Measurements from ENCODE around the gene KIF6. TPM values are rescaled to one million over a fixed set of nuclear protein-coding genes. Genes with fewer than 3 reads are reported as not detected.

Gene KIF6
- total and polyA plus RNA-seq, 2 donors (not counting 1 experiment from before 2014, with no cell fraction given) = not detected

GRCh38 chr6:39567091-39567490 is 158.1 kb downstream of the KIF6 start:
- POLR2A ChIA-PET = no interaction called here
- Histone ChIP-seq H3K27ac (ENCODE audit: low read length in 2 of 2) (no peak overlapping the region), H3K36me3 (replicated peaks in 1 of 2; ENCODE audit: control extremely low read depth in 1 of 2, control insufficient read depth in 1 of 2, extremely low read depth in 1 of 2, insufficient read depth in 2 of 2, low read length in 1 of 2) (no peaks in the 10 kb centered on the region), H4K20me1 (ENCODE audit: control insufficient read depth, insufficient read depth, low read length, poor library complexity, severe bottlenecking) (no peaks in the 10 kb centered on the region), H3K4me1 (ENCODE audit: control insufficient read depth in 2 of 2, insufficient read depth in 2 of 2, low read length in 2 of 2) (no peaks in the 10 kb centered on the region), H3K9ac (ENCODE audit: low read length) (no peak overlapping the region), H3K79me2 (ENCODE audit: control insufficient read depth, insufficient read depth, low read length) (no peaks in the 10 kb centered on the region), H3K4me3 (ENCODE audit: control extremely low read depth in 1 of 5, extremely low read depth in 1 of 5, insufficient read depth in 1 of 5, low read depth in 2 of 5, low read length in 4 of 5) (no peak overlapping the region), H3K9me3 (ENCODE audit: control extremely low read depth in 1 of 3, control insufficient read depth in 2 of 3, insufficient read depth in 1 of 3, low read length in 2 of 3) (no peaks in the 10 kb centered on the region), H2AFZ (ENCODE audit: insufficient read depth, low read depth, low read length, poor library complexity, severe bottlenecking) (no peak overlapping the region), H3K4me2 (replicated peaks; ENCODE audit: low read depth, low read length, poor library complexity, severe bottlenecking) (no peak overlapping the region), H3K27me3 (replicated peaks in 1 of 4; ENCODE audit: control extremely low read depth in 1 of 4, control insufficient read depth in 3 of 4, insufficient read depth in 4 of 4, low read length in 3 of 4) (no peaks in the 10 kb centered on the region)
- DNase-seq (no peak), ATAC-seq (ENCODE audit: low read depth) (no peak)
- Mint-ChIP-seq H3K4me1 (no peaks in the 10 kb centered on the region), H3K27ac (no peak overlapping the region), H3K9me3 (ENCODE audit: insufficient read depth) (peaks cover 2% of the 10 kb centered on the region), H3K4me3 (no peak overlapping the region), H3K27me3 (peaks cover 11% of the 10 kb centered on the region)
- CTCF ChIA-PET = no interaction called here
- TF ChIP-seq, protein P1, sequence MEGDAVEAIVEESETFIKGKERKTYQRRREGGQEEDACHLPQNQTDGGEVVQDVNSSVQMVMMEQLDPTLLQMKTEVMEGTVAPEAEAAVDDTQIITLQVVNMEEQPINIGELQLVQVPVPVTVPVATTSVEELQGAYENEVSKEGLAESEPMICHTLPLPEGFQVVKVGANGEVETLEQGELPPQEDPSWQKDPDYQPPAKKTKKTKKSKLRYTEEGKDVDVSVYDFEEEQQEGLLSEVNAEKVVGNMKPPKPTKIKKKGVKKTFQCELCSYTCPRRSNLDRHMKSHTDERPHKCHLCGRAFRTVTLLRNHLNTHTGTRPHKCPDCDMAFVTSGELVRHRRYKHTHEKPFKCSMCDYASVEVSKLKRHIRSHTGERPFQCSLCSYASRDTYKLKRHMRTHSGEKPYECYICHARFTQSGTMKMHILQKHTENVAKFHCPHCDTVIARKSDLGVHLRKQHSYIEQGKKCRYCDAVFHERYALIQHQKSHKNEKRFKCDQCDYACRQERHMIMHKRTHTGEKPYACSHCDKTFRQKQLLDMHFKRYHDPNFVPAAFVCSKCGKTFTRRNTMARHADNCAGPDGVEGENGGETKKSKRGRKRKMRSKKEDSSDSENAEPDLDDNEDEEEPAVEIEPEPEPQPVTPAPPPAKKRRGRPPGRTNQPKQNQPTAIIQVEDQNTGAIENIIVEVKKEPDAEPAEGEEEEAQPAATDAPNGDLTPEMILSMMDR (IDR thresholded peaks at IDR 0.05) = no peak
- no peak for TF ChIP-seq EZH2 (IDR thresholded peaks at IDR 0.05; ENCODE audit: borderline replicate concordance, insufficient read depth, low read depth, low read length, poor library complexity, severe bottlenecking)
- intact Hi-C loops (cut with micrococcal nuclease) = no loop called here
- no CpG with 5 or more reads among the region's 2 CpGs for WGBS (ENCODE audit: insufficient coverage)

GRCh38 chr6:39566456-39566855 is 158.8 kb downstream of the KIF6 start:
- H3K9ac ChIP-seq (ENCODE audit: low read length) = no peak overlapping the region
- H3K27ac ChIP-seq (ENCODE audit: low read length in 2 of 2) = no peak overlapping the region
- no peaks in the 10 kb centered on the region for H3K9me3 ChIP-seq (ENCODE audit: control extremely low read depth in 1 of 3, control insufficient read depth in 2 of 3, insufficient read depth in 1 of 3, low read length in 2 of 3)
- H4K20me1 ChIP-seq (ENCODE audit: control insufficient read depth, insufficient read depth, low read length, poor library complexity, severe bottlenecking) = no peaks in the 10 kb centered on the region
- H3K4me1 Mint-ChIP-seq = no peaks in the 10 kb centered on the region
- no peaks in the 10 kb centered on the region for H3K79me2 ChIP-seq (ENCODE audit: control insufficient read depth, insufficient read depth, low read length)
- intact Hi-C loops (cut with micrococcal nuclease) = no loop called here
- ChIA-PET CTCF (no interaction called here), POLR2A (no interaction called here)
- H3K27ac Mint-ChIP-seq = no peak overlapping the region
- no peak overlapping the region for H3K4me3 Mint-ChIP-seq
- H3K9me3 Mint-ChIP-seq (ENCODE audit: insufficient read depth) = peaks cover 2% of the 10 kb centered on the region
- no peak for ATAC-seq (ENCODE audit: low read depth)
- H3K4me1 ChIP-seq (ENCODE audit: control insufficient read depth in 2 of 2, insufficient read depth in 2 of 2, low read length in 2 of 2) = no peaks in the 10 kb centered on the region
- peaks cover 14% of the 10 kb centered on the region for H3K27me3 Mint-ChIP-seq
- no peak for TF ChIP-seq EZH2 (IDR thresholded peaks at IDR 0.05; ENCODE audit: borderline replicate concordance, insufficient read depth, low read depth, low read length, poor library complexity, severe bottlenecking)
- TF ChIP-seq, protein P1 (IDR thresholded peaks at IDR 0.05) = no peak
- H3K27me3 ChIP-seq (replicated peaks in 1 of 4; ENCODE audit: control extremely low read depth in 1 of 4, control insufficient read depth in 3 of 4, insufficient read depth in 4 of 4, low read length in 3 of 4) = no peaks in the 10 kb centered on the region
- DNase-seq = no peak
- no peak overlapping the region for H3K4me3 ChIP-seq (ENCODE audit: control extremely low read depth in 1 of 5, extremely low read depth in 1 of 5, insufficient read depth in 1 of 5, low read depth in 2 of 5, low read length in 4 of 5)
- H2AFZ ChIP-seq (ENCODE audit: insufficient read depth, low read depth, low read length, poor library complexity, severe bottlenecking) = no peak overlapping the region
- H3K4me2 ChIP-seq (replicated peaks; ENCODE audit: low read depth, low read length, poor library complexity, severe bottlenecking) = no peak overlapping the region
- no peaks in the 10 kb centered on the region for H3K36me3 ChIP-seq (replicated peaks in 1 of 2; ENCODE audit: control extremely low read depth in 1 of 2, control insufficient read depth in 1 of 2, extremely low read depth in 1 of 2, insufficient read depth in 2 of 2, low read length in 1 of 2)

Measured in B cell (primary cell).